Chondrocyte (in vitro differentiated cells): ENCODE measurements around the gene COIL. TPM values are rescaled to one million over a fixed set of nuclear protein-coding genes. Genes with fewer than 3 reads are reported as not detected.

Experiments
- DNase-seq: peaks from one replicate; pipeline ENCODE4 v3.0.0; 2021; ENCODE audit warnings: mixed read lengths, low spot score
- H3K27ac Mint-ChIP-seq: one replicate; pipeline ENCODE4 v1.8.0; 2021; ENCODE audit warnings: mild to moderate bottlenecking, moderate library complexity, mixed read lengths; ENCODE audit not compliant: unreplicated experiment
- H3K27me3 Mint-ChIP-seq: 2 replicates; pipeline ENCODE4 v1.8.0; 2021; ENCODE audit warnings: low read depth, mixed read lengths
- H3K36me3 Mint-ChIP-seq: 2 replicates; pipeline ENCODE4 v1.8.0; 2021; ENCODE audit warnings: low read depth, mixed read lengths
- H3K4me1 Mint-ChIP-seq: 2 replicates; pipeline ENCODE4 v1.8.0; 2021; ENCODE audit warnings: low read depth, mild to moderate bottlenecking, mixed read lengths
- H3K4me3 Mint-ChIP-seq: one replicate; pipeline ENCODE4 v1.8.0; 2021; ENCODE audit warnings: mild to moderate bottlenecking, moderate library complexity, mixed read lengths; ENCODE audit not compliant: unreplicated experiment
- H3K9me3 Mint-ChIP-seq: 2 replicates; pipeline ENCODE4 v1.8.0; 2021; ENCODE audit warnings: low read depth, mixed read lengths
- total RNA-seq: library from RNA; stranded (reverse); gene quantifications from 3 replicates; pipeline ENCODE4 v1.2.1, GENCODE V29; 2021
- TF ChIP-seq, protein P1 (sequence below): fragments of 200-600 bp; sonication (generic); IDR thresholded peaks from 2 replicates; pipeline ENCODE4 v1.5.0; 2021; ENCODE audit warnings: antibody characterized with exemption, mild to moderate bottlenecking, moderate library complexity

The COIL gene
- total RNA-seq, 1 donor from 2014 or later: 12.2 TPM

GRCh38 chr17:56956992-56957391, 3.9 kb downstream of the COIL start:
- no peak for DNase-seq
- H3K27me3 Mint-ChIP-seq: no peaks in the 10 kb centered on the region
- no peaks in the 10 kb centered on the region for H3K9me3 Mint-ChIP-seq
- no peak overlapping the region for H3K27ac Mint-ChIP-seq
- TF ChIP-seq, protein P1, sequence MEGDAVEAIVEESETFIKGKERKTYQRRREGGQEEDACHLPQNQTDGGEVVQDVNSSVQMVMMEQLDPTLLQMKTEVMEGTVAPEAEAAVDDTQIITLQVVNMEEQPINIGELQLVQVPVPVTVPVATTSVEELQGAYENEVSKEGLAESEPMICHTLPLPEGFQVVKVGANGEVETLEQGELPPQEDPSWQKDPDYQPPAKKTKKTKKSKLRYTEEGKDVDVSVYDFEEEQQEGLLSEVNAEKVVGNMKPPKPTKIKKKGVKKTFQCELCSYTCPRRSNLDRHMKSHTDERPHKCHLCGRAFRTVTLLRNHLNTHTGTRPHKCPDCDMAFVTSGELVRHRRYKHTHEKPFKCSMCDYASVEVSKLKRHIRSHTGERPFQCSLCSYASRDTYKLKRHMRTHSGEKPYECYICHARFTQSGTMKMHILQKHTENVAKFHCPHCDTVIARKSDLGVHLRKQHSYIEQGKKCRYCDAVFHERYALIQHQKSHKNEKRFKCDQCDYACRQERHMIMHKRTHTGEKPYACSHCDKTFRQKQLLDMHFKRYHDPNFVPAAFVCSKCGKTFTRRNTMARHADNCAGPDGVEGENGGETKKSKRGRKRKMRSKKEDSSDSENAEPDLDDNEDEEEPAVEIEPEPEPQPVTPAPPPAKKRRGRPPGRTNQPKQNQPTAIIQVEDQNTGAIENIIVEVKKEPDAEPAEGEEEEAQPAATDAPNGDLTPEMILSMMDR: no peak
- peaks cover 24% of the 10 kb centered on the region for H3K4me1 Mint-ChIP-seq
- no peaks in the 10 kb centered on the region for H3K36me3 Mint-ChIP-seq
- H3K4me3 Mint-ChIP-seq: no peak overlapping the region

GRCh38 chr17:56949595-56949994, 11.3 kb downstream of the COIL start:
- H3K4me1 Mint-ChIP-seq: peaks cover 6% of the 10 kb centered on the region
- no peaks in the 10 kb centered on the region for H3K27me3 Mint-ChIP-seq
- peaks cover 21% of the 10 kb centered on the region for H3K36me3 Mint-ChIP-seq
- no peaks in the 10 kb centered on the region for H3K9me3 Mint-ChIP-seq
- TF ChIP-seq, protein P1: no peak
- DNase-seq: no peak
- no peak overlapping the region for H3K27ac Mint-ChIP-seq
- H3K4me3 Mint-ChIP-seq: no peak overlapping the region

DNA sequence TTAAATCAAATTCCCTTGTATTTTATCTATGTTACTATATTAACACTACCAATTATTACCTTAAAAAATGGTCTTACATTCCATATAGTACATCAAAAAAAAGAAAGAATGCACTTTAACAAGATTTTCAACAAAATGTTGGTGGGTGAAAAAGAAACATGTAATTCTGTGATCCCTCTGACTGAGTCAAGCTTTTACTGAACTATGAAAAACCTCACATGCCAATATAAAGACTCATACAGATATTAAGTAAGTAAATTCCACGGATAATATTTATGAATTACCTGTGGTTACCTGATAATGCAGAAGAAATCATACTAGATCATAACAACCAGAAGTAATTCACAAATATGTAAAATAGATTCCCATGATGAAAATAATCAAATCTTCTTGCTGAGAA, 12.4 kb downstream of the COIL start:
- Mint-ChIP-seq H3K9me3 (no peaks in the 10 kb centered on the region), H3K36me3 (peaks cover 21% of the 10 kb centered on the region), H3K4me1 (peaks cover 2% of the 10 kb centered on the region), H3K4me3 (no peak overlapping the region), H3K27ac (no peak overlapping the region), H3K27me3 (no peaks in the 10 kb centered on the region)
- TF ChIP-seq, protein P1: no peak
- DNase-seq: no peak

- Mint-ChIP-seq H3K27me3 (no peaks in the 10 kb centered on the region), H3K9me3 (no peaks in the 10 kb centered on the region), H3K4me3 (no peak overlapping the region), H3K27ac (no peak overlapping the region), H3K4me1 (no peaks in the 10 kb centered on the region), H3K36me3 (peaks cover 21% of the 10 kb centered on the region)
- no peak for DNase-seq
- TF ChIP-seq, protein P1: no peak
Observed at GRCh38 chr17:56947741-56948140, 13.1 kb downstream of the COIL start.

GRCh38 chr17:56945938-56946505, 14.8 kb downstream of the COIL start:
- Mint-ChIP-seq H3K4me3 (no peak overlapping the region), H3K27me3 (no peaks in the 10 kb centered on the region), H3K9me3 (no peaks in the 10 kb centered on the region), H3K4me1 (no peaks in the 10 kb centered on the region), H3K27ac (no peak overlapping the region), H3K36me3 (peaks cover 24% of the 10 kb centered on the region)
- TF ChIP-seq, protein P1: no peak
- DNase-seq: no peak
